Fibroblast of skin of left quadriceps (primary cell): ENCODE measurements around the gene CCDC144A.
"Not testable (repeated sequence)": the region's sequence is repeated elsewhere in the genome, so short reads cannot be mapped to it uniquely, and the experiment has no call there.

Experiments
- DNase-seq, 2 experiments: peaks; one replicate each; pipeline ENCODE4 v3.0.0-alpha.2; 2013; ENCODE audit warnings: low read depth in 2 of 2

The CCDC144A gene

GRCh38 chr17:16757520-16757919 lies 67.5 kb downstream of the CCDC144A start:
- DNase-seq: not testable (repeated sequence)

GRCh38 chr17:16758177-16758576 lies 68.1 kb downstream of the CCDC144A start:
- not testable (repeated sequence) for DNase-seq

- DNase-seq: not testable (repeated sequence)
Measured at GRCh38 chr17:16768290-16769175, 78.5 kb downstream of the CCDC144A start.

- not testable (repeated sequence) for DNase-seq
Measured at GRCh38 chr17:16772394-16773145, 82.5 kb downstream of the CCDC144A start.

GRCh38 chr17:16773146-16773522 lies 83.1 kb downstream of the CCDC144A start:
- DNase-seq: not testable (repeated sequence)

- not testable (repeated sequence) for DNase-seq
Measured at GRCh38 chr17:16787851-16788250, 97.8 kb downstream of the CCDC144A start.

GRCh38 chr17:16788889-16789536 lies 99.0 kb downstream of the CCDC144A start:
- not testable (repeated sequence) for DNase-seq

GRCh38 chr17:16789622-16790021 lies 99.6 kb downstream of the CCDC144A start:
- DNase-seq: not testable (repeated sequence)

GRCh38 chr17:16790313-16790871 lies 100.4 kb downstream of the CCDC144A start:
- DNase-seq: not testable (repeated sequence)

- not testable (repeated sequence) for DNase-seq
Measured at GRCh38 chr17:16794215-16794614, 104.2 kb downstream of the CCDC144A start.

- not testable (repeated sequence) for DNase-seq
Measured at GRCh38 chr17:16795894-16796293, 105.9 kb downstream of the CCDC144A start.

- not testable (repeated sequence) for DNase-seq
Measured at GRCh38 chr17:16804851-16805250, 114.8 kb downstream of the CCDC144A start.

- not testable (repeated sequence) for DNase-seq
Measured at GRCh38 chr17:16806599-16806998, 116.6 kb downstream of the CCDC144A start.

- not testable (repeated sequence) for DNase-seq
Measured at GRCh38 chr17:16807620-16808019, 117.6 kb downstream of the CCDC144A start.

- DNase-seq: not testable (repeated sequence)
Measured at GRCh38 chr17:16810236-16810635, 120.2 kb downstream of the CCDC144A start.

- peak; percentile 3 to 4 for DNase-seq
Measured at GRCh38 chr17:16812126-16812525, 122.1 kb downstream of the CCDC144A start.

- DNase-seq: no peak
Measured at GRCh38 chr17:16814439-16814838, 124.4 kb downstream of the CCDC144A start.

GRCh38 chr17:16817201-16817600 lies 127.2 kb downstream of the CCDC144A start:
- no peak for DNase-seq

- DNase-seq: not testable (repeated sequence)
Measured at GRCh38 chr17:16817940-16818339, 127.9 kb downstream of the CCDC144A start.

- DNase-seq: no peak
Measured at GRCh38 chr17:16818340-16818739, 128.3 kb downstream of the CCDC144A start.

- no peak for DNase-seq
Measured at GRCh38 chr17:16818821-16819683, 129.0 kb downstream of the CCDC144A start.
